Cerebellar cortex (tissue), 1 donor: ENCODE results near the gene ANAPC4.
A peak's percentile ranks its signal among the peaks of the same experiment; 100 is the strongest.

Source experiments
- DNase-seq: peaks from one replicate; pipeline ENCODE4 v3.0.0-alpha.2; 2015; ENCODE audit warnings: low spot score

Gene ANAPC4

GRCh38 chr4:25379591-25379990, 2.5 kb downstream of the ANAPC4 start:
- no peak for DNase-seq

GRCh38 chr4:25383647-25384046, 6.6 kb downstream of the ANAPC4 start:
- DNase-seq = no peak

- no peak for DNase-seq
Measured at GRCh38 chr4:25386926-25387325, 9.9 kb downstream of the ANAPC4 start.

GRCh38 chr4:25397305-25397704, 20.2 kb downstream of the ANAPC4 start:
- no peak for DNase-seq

GRCh38 chr4:25399510-25399909, 22.4 kb downstream of the ANAPC4 start:
- no peak for DNase-seq

DNA sequence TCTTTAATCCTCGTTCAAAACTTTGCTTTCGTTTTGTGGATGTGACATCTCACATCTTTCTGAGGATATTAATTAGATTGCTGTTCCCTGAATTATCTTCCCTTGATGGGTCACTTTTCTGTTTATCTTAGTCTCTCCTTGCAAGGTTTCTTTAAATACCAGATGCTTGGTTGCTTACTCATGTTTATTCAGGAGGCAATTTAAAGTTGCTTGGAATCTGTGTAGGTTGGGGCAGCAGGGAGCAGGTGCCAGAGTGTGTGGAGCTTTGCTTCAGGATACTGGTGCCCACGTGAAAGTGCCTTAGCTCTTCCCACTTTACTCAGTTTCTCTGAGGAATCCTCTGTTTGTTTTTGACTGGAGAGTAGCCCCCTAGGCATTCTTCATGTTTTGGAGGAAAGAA, 24.0 kb downstream of the ANAPC4 start:
- no peak for DNase-seq

GRCh38 chr4:25402521-25402920, 25.5 kb downstream of the ANAPC4 start:
- DNase-seq = no peak

DNA sequence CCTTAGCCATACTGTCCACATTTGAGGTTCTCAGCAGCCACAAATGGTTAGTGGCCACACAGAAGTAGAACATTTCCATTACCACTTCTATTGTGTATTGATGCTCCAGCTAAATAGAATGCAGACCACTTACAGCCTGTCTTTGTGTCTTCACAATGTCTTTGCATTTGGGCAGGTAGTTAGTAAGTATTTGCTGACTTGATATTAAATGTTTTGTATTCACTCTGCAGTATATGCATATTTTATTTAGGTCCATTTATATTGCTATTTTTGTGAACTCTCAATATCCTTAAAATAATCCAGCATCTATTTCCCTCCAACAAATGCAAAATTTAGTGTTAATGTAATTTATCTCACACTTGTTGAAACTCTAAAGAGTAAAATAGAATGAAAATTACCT, 26.6 kb downstream of the ANAPC4 start:
- no peak for DNase-seq

DNA sequence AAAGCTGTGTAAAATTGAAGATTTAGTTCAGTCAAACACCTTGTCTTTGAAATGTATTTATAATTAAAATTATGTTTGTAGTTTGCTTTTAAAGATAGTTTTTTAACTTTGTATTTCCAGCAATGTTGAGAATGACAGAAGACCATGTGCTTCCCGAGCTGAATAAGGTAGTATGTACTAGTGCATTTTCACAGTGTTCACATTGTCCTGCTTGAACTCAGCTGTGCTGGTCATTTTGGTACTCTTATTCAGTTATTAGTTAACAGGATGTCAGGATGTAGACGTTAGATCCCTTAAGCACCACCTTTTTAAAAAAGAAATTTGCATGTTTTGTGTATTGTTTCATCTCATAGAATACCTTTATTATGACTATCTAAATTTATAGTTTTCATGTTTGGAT, 28.4 kb downstream of the ANAPC4 start:
- no peak for DNase-seq

GRCh38 chr4:25406081-25406692, 29.1 kb downstream of the ANAPC4 start:
- DNase-seq = no peak

GRCh38 chr4:25410820-25411529, 33.9 kb downstream of the ANAPC4 start:
- DNase-seq = no peak

- DNase-seq = no peak
Measured at GRCh38 chr4:25413261-25413660, 36.2 kb downstream of the ANAPC4 start.

- DNase-seq = no peak
Measured at GRCh38 chr4:25417014-25417413, 40.0 kb downstream of the ANAPC4 start.

- no peak for DNase-seq
Measured at GRCh38 chr4:25420931-25421330, 43.9 kb downstream of the ANAPC4 start.

DNA sequence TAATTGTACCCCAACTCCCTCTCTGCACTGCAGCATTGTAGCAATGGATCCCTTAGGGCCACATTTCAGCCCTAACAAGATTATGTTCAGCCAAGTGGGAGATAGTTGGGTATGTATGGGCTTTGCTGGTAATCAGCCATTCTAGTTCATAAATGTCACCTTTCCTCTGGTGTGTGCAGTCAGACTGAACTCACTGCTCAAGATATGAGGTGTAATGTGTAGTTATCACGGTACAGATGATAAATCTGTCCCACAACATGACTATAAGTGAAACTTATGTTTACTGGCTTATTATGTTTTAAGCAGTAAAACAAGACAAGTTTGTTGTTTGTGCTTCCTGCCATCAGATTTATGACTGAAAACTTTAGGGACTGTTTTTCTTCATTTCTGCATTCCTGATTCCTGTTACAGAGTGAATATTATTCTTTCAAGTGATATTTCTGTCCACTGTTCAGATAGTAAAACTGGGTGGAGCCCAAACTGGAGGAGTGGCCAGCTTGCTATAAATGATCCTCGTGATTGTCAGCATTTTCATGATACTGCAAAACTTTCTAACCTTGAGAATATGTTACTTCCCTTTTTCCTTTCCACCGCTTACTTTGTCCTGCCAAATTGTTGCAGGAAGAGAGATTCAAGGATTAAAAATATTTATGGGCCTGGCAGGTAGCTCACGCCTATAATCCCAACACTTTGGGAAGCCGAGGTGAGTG, 44.9 kb downstream of the ANAPC4 start:
- DNase-seq = no peak

- DNase-seq = no peak
Measured at GRCh38 chr4:25423548-25423947, 46.5 kb downstream of the ANAPC4 start.

DNA sequence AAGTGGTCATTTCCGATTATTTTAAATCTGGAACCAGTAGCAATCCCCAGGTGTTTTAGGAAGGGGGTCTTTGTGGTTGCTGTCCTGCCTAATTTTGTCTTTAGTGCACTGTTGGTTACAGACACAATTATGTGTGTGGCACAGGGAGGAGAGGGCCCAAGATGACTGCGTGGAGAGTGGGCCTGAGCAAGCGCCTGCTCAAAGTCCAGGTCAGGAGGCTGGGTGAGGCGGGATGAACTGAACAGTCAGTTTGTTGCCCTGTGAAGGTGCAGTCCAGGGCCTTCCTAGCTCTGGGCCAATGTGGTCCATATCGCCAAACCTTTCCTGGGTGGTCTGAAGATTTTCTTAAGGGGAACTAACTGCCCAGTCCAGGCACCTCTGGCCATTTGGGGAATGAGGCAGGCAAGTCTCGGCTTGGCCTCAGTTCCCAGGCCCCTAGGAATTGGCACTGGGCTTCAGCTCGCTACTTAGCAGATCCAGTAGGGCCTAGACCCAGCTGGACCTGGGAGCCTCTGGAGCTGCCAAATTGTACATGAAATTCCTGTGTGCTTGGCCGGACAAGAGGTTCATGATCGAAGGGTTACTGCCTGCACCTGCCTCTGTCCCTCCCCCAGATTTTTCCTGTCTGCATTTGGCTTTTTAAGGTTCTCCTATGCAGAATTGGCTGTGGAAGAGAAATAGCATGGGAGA, 47.6 kb downstream of the ANAPC4 start:
- DNase-seq = peak; percentile 58

DNA sequence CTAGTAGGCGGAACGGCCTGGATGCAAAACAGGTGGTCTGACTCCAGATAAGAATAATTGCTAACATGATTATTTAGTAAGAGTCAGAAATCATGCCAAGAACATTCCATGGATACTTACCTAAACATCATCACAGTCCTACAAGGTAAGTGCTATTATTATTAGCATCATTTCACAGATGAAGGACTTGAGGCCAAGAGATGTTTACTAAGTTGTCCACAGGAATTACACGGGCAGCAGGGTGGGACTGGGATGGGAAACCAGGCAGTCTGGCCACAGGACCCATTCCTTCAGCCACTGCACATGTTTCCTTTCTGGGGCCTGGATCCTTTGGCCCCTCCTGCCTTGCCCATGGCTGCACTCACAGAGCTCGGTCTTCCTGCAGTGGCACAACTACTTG, 48.3 kb downstream of the ANAPC4 start:
- no peak for DNase-seq

DNA sequence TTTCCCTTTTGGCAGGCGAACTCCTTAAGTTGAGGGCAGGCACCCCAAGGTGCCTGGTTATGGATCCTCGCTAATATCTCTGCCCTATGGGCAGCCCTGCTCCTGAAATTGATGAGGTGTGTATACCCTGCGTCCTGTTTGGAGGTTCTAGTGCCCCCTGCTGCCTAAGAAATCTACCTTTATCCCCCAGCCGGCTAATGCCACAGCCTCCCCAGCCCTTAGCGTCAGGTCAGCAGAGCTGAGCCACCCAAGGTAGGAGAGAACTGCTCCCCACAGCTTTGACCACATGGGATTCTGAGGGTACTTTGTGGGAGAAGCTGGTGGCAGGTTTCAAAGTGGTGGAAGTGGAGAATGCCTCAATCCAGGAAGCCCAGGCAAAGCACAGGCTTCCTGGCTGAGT, 50.8 kb downstream of the ANAPC4 start:
- DNase-seq = no peak

DNA sequence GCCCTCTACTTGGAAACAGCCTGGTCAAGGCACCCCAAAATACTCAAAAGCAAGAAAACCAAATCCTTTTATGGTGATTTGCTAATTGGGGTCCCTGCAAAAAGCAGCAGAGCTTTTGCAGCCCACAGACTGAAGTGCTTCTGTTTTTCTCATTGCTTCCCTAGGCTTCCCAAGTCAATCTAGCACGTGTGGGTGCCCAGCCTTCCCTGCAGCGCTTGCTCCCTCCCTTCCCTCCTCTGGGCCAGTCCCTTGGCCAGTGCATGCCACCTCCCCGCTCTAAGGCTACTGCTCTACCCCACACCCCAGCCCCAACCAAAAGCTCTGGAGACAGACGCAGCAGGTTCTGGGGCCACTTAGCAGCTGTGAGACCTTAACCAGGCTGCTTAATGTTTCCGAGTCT, 53.6 kb downstream of the ANAPC4 start:
- DNase-seq = no peak

DNA sequence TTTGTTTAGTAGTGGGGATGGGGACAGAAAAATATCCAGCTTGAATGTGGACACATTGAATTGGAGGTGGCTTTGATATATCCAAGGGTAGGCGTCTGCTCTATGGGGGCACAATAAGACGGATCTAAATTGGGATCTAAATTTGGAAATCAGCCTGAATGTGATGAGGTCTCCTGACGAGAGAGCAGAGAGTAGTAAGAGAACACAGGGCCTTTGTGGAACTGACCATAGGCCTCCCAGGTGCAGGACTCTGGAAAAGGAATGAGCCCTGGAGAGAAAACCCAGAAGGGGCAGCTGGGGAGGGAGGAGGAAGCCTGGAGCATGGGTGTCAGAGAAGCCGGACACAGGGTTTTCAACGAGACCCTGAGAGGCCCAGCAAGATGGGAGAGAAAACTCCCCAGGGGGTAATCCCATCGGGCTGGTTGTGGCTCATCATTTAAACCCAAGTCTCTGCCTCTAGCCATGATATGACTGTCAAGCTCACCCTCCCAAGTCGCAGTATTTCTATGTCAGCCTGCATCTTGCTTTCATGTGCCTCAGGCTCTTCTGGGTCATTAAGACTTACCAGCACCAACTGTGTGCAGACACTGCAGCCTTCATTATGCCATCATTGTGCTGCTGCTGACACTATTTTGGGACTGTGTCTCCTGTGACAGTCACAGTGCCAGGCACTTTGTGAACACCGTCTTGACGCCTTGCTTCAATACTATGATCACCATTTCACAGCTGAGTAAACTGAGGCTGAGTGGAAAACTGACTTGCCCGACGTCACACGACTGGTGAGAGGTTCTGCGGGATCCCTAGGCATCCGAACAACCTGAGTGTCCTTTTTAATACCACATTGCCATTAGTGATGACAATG, 57.1 kb downstream of the ANAPC4 start:
- DNase-seq = no peak

GRCh38 chr4:25437926-25438325, 60.9 kb downstream of the ANAPC4 start:
- no peak for DNase-seq
